CD4-positive, alpha-beta T cell treated with Interleukin-17A for 4 hours (primary cell): ENCODE results near the gene JUN.

Experiments
- DNase-seq: peaks from one replicate; pipeline ENCODE4 v3.0.0-alpha.2; 2020; ENCODE audit warnings: mixed read lengths

Gene JUN

GRCh38 chr1:58754073-58754613, 29.7 kb downstream of the JUN start:
- DNase-seq: no peak

- DNase-seq: no peak
Observed at GRCh38 chr1:58753431-58753866, 30.4 kb downstream of the JUN start.

GRCh38 chr1:58749646-58750045, 34.2 kb downstream of the JUN start:
- no peak for DNase-seq

- DNase-seq: no peak
Observed at GRCh38 chr1:58748666-58749065, 35.2 kb downstream of the JUN start.

GRCh38 chr1:58746757-58747156, 37.1 kb downstream of the JUN start:
- DNase-seq: no peak

GRCh38 chr1:58746182-58746581, 37.7 kb downstream of the JUN start:
- no peak for DNase-seq

GRCh38 chr1:58745666-58746065, 38.2 kb downstream of the JUN start:
- no peak for DNase-seq

GRCh38 chr1:58745117-58745516, 38.7 kb downstream of the JUN start:
- no peak for DNase-seq

- no peak for DNase-seq
Observed at GRCh38 chr1:58741678-58742553, 41.9 kb downstream of the JUN start.

GRCh38 chr1:58739856-58740466, 43.9 kb downstream of the JUN start:
- DNase-seq: peak; percentile 41

- DNase-seq: no peak
Observed at GRCh38 chr1:58738876-58739275, 45.0 kb downstream of the JUN start.

- no peak for DNase-seq
Observed at GRCh38 chr1:58735586-58735985, 48.3 kb downstream of the JUN start.

- DNase-seq: no peak
Observed at GRCh38 chr1:58734630-58735029, 49.2 kb downstream of the JUN start.

GRCh38 chr1:58732087-58732775, 51.6 kb downstream of the JUN start:
- DNase-seq: no peak
